HepG2 (cell line): ENCODE data around the gene P2RY6. TPM values are rescaled to one million over a fixed set of nuclear protein-coding genes. Genes with fewer than 3 reads are reported as not detected.

Experiments
- ATAC-seq: fragments of 200-7000 bp; cut with Tn5 transposase; 3 replicates; pipeline ENCODE4 v1.9.1; 2020; ENCODE audit warnings: mild to moderate bottlenecking, moderate library complexity
- BruUV-seq: library from RNA; stranded (reverse); fragments of 400-500 nt; replicated peaks from 2 replicates; lab custom pipeline; 2021; lab: Mats Ljungman, UMichigan
- CTCF ChIA-PET: fragments of 300-600 bp; formaldehyde crosslinking; extraction: SDS; loops from one replicate; lab custom pipeline; 2021; ENCODE audit warnings: low total read pairs, inconsistent platforms, low intra/inter-chr PET ratio; lab: Yijun Ruan, JAX
- POLR2A ChIA-PET: fragments of 350-600 bp; sonication (Branson Sonifier 250); formaldehyde crosslinking; loops from one replicate; lab custom pipeline; 2020; ENCODE audit warnings: antibody characterized with exemption, inconsistent platforms; lab: Yijun Ruan, JAX
- DNase-seq: peaks from one replicate; pipeline ENCODE4 v3.0.0-alpha.2; 2015; ENCODE audit warnings: low spot score
- FAIRE-seq: peaks from 3 replicates; lab custom pipeline; 2011; peaks lifted over from hg19 to GRCh38; lab: Jason Lieb, UNC
- H2AFZ ChIP-seq: one replicate; pipeline ENCODE4 v1.6.1; 2011; ENCODE audit warnings: low read length, inconsistent platforms
- H3K27ac ChIP-seq: fragments of 300-600 bp; 3 replicates; pipeline ENCODE4 v1.8.0; 2011; ENCODE audit warnings: mixed run types, mild to moderate bottlenecking, mixed read lengths, low read length, inconsistent platforms; ENCODE audit not compliant: insufficient read depth; ENCODE audit errors: extremely low read length
- H3K27me3 ChIP-seq, 2 experiments: fragments of 200-600 bp in 1 of 2; 2 replicates in 1 of 2; 3 replicates in 1 of 2; pipeline versions ENCODE4 v1.6.0 to v1.8.0; 2011; ENCODE audit warnings: low read length in 2 of 2, mild to moderate bottlenecking in 2 of 2, moderate library complexity in 2 of 2, inconsistent platforms in 1 of 2; ENCODE audit not compliant: insufficient read depth in 2 of 2, control insufficient read depth in 1 of 2
- H3K36me3 ChIP-seq, 2 experiments: fragments of 200-600 bp in 1 of 2; replicated peaks in 1 of 2; 2 replicates in 1 of 2; 3 replicates in 1 of 2; pipeline versions ENCODE4 v1.5.1 to v1.8.0; 2011; ENCODE audit warnings: low read length in 2 of 2, inconsistent platforms in 1 of 2; ENCODE audit not compliant: insufficient read depth in 2 of 2, control insufficient read depth in 1 of 2
- H3K4me1 ChIP-seq: 2 replicates; pipeline ENCODE4 v1.5.1; 2012; ENCODE audit warnings: low read length, inconsistent platforms; ENCODE audit not compliant: insufficient read depth
- H3K4me2 ChIP-seq: 2 replicates; pipeline ENCODE4 v1.6.0; 2011; ENCODE audit warnings: low read depth, low read length, inconsistent platforms
- H3K4me3 ChIP-seq, 3 experiments: fragments of 200-600 bp in 1 of 3; sonication (generic), shearing (Covaris generic) in 1 of 3; replicated peaks in 1 of 3; 2 replicates each; pipeline ENCODE4 v1.5.1; 2011 to 2016; ENCODE audit warnings: low read length in 3 of 3, inconsistent platforms in 2 of 3, low read depth in 2 of 3, mild to moderate bottlenecking in 2 of 3, control low read depth in 1 of 3, mixed read lengths in 1 of 3; ENCODE audit not compliant: insufficient read depth in 1 of 3
- H3K79me2 ChIP-seq: one replicate; pipeline ENCODE4 v1.6.1; 2011; ENCODE audit warnings: low read length, inconsistent platforms; ENCODE audit not compliant: insufficient read depth
- H3K9ac ChIP-seq: 2 replicates; pipeline ENCODE4 v1.6.0; 2011; ENCODE audit warnings: mild to moderate bottlenecking, low read depth, low read length, inconsistent platforms; ENCODE audit not compliant: insufficient read depth
- H3K9me3 ChIP-seq: 2 replicates; pipeline ENCODE4 v1.5.1; 2012; ENCODE audit warnings: mild to moderate bottlenecking, low read length
- H4K20me1 ChIP-seq: 2 replicates; pipeline ENCODE4 v1.6.0; 2011; ENCODE audit warnings: inconsistent platforms, mild to moderate bottlenecking, low read length, moderate library complexity; ENCODE audit not compliant: insufficient read depth
- DNMT1 ChIP-seq: sonication (generic); formaldehyde crosslinking; IDR thresholded peaks from 2 replicates; pipeline ENCODE4 v1.5.1; 2020; ENCODE audit warnings: mild to moderate bottlenecking, missing genetic modification reagents
- FOXP4 ChIP-seq: sonication (generic); formaldehyde crosslinking; IDR thresholded peaks from 2 replicates; pipeline ENCODE4 v1.4.0; 2020; ENCODE audit warnings: missing genetic modification reagents
- GMEB1 ChIP-seq: sonication (generic); formaldehyde crosslinking; IDR thresholded peaks from 2 replicates; pipeline ENCODE4 v1.5.1; 2020; ENCODE audit warnings: missing genetic modification reagents, mild to moderate bottlenecking, borderline replicate concordance
- GPN1 ChIP-seq: sonication (generic); formaldehyde crosslinking; IDR thresholded peaks from 2 replicates; pipeline ENCODE4 v1.5.1; 2020; ENCODE audit warnings: missing genetic modification reagents, borderline replicate concordance
- HMG20A ChIP-seq: IDR thresholded peaks from 2 replicates; pipeline ENCODE4 v1.6.1; 2016; ENCODE audit warnings: borderline replicate concordance
- MTA1 ChIP-seq: sonication (generic); formaldehyde crosslinking; IDR thresholded peaks from 2 replicates; pipeline ENCODE4 v1.4.0; 2020; ENCODE audit warnings: missing genetic modification reagents, mild to moderate bottlenecking, borderline replicate concordance
- NR2F6 ChIP-seq, 2 experiments: IDR thresholded peaks; 2 replicates each; pipeline ENCODE4 v1.6.1; 2016; ENCODE audit warnings: antibody characterized with exemption in 1 of 2, mild to moderate bottlenecking in 1 of 2
- ZBTB38 ChIP-seq: sonication (generic); formaldehyde crosslinking; IDR thresholded peaks from 2 replicates; pipeline ENCODE4 v1.5.1; 2020; ENCODE audit warnings: mild to moderate bottlenecking, missing genetic modification reagents
- ZFY ChIP-seq: sonication (generic); formaldehyde crosslinking; IDR thresholded peaks from 2 replicates; pipeline ENCODE4 v1.4.0; 2020; ENCODE audit warnings: missing genetic modification reagents
- ZNF17 ChIP-seq: sonication (generic); formaldehyde crosslinking; IDR thresholded peaks from 2 replicates; pipeline ENCODE4 v1.5.0; 2020; ENCODE audit warnings: mild to moderate bottlenecking, missing genetic modification reagents
- ZNF75D ChIP-seq: sonication (generic); formaldehyde crosslinking; IDR thresholded peaks from 2 replicates; pipeline ENCODE4 v1.8.1; 2023; ENCODE audit warnings: missing genetic modification reagents, mild to moderate bottlenecking, borderline replicate concordance
- WGBS: methylation state at CpG from one replicate; pipeline ENCODE4 v1.1.6; 2017; ENCODE audit warnings: low lambda C conversion rate; 5-methylcytosine and 5-hydroxymethylcytosine counted together
- in situ Hi-C: cut with HindIII; loops from 2 replicates; pipeline ENCODE4 v1.10.0; 2017; ENCODE audit warnings: low pct_unique_long_range_greater_than_20kb; ENCODE audit not compliant: extremely low pct_ligation_motif_present
- intact Hi-C: fragments of 100-400 bp; cut with micrococcal nuclease; formaldehyde crosslinking; loops from one replicate; pipeline ENCODE4 v1.10.0; 2022; ENCODE audit not compliant: unreplicated experiment
- polyA plus RNA-seq, 8 experiments: library from polyadenylated mRNA; depleted of rRNA in 3 of 8; stranded (reverse) in 7 of 8; unstranded in 1 of 8; fragments of >200 nt; fragmentation: Illumina TruSeq in 4 of 8; extraction: Trizol in 4 of 8; gene quantifications; 2 replicates each; pipeline versions ENCODE4 v1.2.1 to v1.2.3, GENCODE V29; 2011 to 2016; ENCODE audit warnings: low read depth in 4 of 8, missing spikeins in 1 of 8, mixed read lengths in 1 of 8; ENCODE audit not compliant: insufficient read depth in 1 of 8
- total RNA-seq, 5 experiments: library from RNA; depleted of rRNA; stranded (reverse); fragments of >200 nt; fragmentation: Illumina TruSeq; extraction: Trizol; gene quantifications; 2 replicates each; pipeline ENCODE4 v1.2.3, GENCODE V29; 2016; ENCODE audit warnings: low read depth in 1 of 5
- TF ChIP-seq, protein P1 (sequence below): sonication (generic); formaldehyde crosslinking; IDR thresholded peaks from 2 replicates; pipeline ENCODE4 v1.8.0; 2022; ENCODE audit warnings: missing genetic modification reagents, low read depth, mild to moderate bottlenecking, borderline replicate concordance
- TF ChIP-seq, protein P2 (sequence below): sonication (generic); formaldehyde crosslinking; IDR thresholded peaks from 2 replicates; pipeline ENCODE4 v1.9.0; 2022; ENCODE audit warnings: missing genetic modification reagents, mild to moderate bottlenecking, borderline replicate concordance
- TF ChIP-seq, protein P3 (sequence below): sonication (generic); formaldehyde crosslinking; IDR thresholded peaks from 2 replicates; pipeline ENCODE4 v1.5.0; 2020; ENCODE audit warnings: mild to moderate bottlenecking, missing genetic modification reagents, moderate library complexity

The P2RY6 gene
- total and polyA plus RNA-seq, 2 of the 13 experiments (the other 11 are each of a cell fraction or from before 2014, with no cell fraction given) = 0.09 to 0.29 TPM

GRCh38 chr11:73323464-73323863, 51.3 kb downstream of the P2RY6 start:
- intact Hi-C loops (loop anchor here (1.0 kb wide), 1 partner anchor 9 kb away; no protein-coding TSS in a partner anchor), in situ Hi-C loops (no loop called here)
- H3K9ac ChIP-seq = no peak overlapping the region
- FAIRE-seq = no peak
- H3K4me1 ChIP-seq = peaks cover 83% of the 10 kb centered on the region
- peak; percentile 66 for ATAC-seq
- WGBS = 46% methylated on average over 3 of the region's 14 CpGs
- peak overlapping the region; percentile 52 for H3K27ac ChIP-seq
- no peaks in the 10 kb centered on the region for H3K9me3 ChIP-seq
- no peaks in the 10 kb centered on the region for H3K27me3 ChIP-seq
- peak overlapping the region; percentile 12 for H3K4me2 ChIP-seq
- CTCF ChIA-PET = interaction anchor here (0.9 kb wide), 1 partner anchor 16 kb away, joined by 3 read pairs; no protein-coding TSS in a partner anchor
- H2AFZ ChIP-seq = no peak overlapping the region
- peak overlapping the region in 1 of 3 experiments; percentile 12; a peak in 1 of 6 replicates for H3K4me3 ChIP-seq
- POLR2A ChIA-PET = interaction anchor here (1.1 to 10.1 kb wide), 5 partner anchors 8 to 25 kb away, joined by 3 to 205 read pairs (median 10); partner anchors contain the start of gene ARHGEF17
- H4K20me1 ChIP-seq = no peaks in the 10 kb centered on the region; the same call in 1 of the 2 replicates
- BruUV-seq = no TSS peak
- peak; percentile 41 for DNase-seq
- peaks cover 5 to 21% of the 10 kb centered on the region in 2 experiments; a peak in 4 of 5 replicates for H3K36me3 ChIP-seq
- H3K79me2 ChIP-seq = peaks cover 30% of the 10 kb centered on the region
- TF ChIP-seq HMG20A (CRISPR knock-in tag) (no peak), DNMT1 (no peak), ZNF17 (no peak), NR2F6 (IDR thresholded peaks at IDR 0.05) (no peak), NR2F6 (CRISPR knock-in tag; IDR thresholded peaks at IDR 0.05) (0 out of 2 replicates have a peak, but pooled peaks have one; percentile 8), FOXP4 (CRISPR knock-in tag) (peak; percentile 39; the same call in 1 of the 2 replicates), GMEB1 (CRISPR knock-in tag) (no peak), ZFY (0 out of 2 replicates have a peak, but pooled peaks have one; percentile 33), ZNF75D (CRISPR knock-in tag) (no peak), GPN1 (CRISPR knock-in tag) (no peak), ZBTB38 (CRISPR knock-in tag) (peak; percentile 77), MTA1 (CRISPR knock-in tag) (0 out of 2 replicates have a peak, but pooled peaks have one; percentile 37)
- TF ChIP-seq, protein P1, sequence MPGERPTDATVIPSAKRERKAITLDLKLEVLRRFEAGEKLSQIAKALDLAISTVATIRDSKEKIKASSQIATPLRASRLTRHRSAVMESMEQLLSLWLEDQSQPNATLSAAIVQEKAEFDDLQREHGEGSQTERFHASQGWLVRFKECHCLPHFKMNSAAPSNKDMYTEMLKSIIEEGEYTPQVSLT = no peak
- TF ChIP-seq, protein P2, sequence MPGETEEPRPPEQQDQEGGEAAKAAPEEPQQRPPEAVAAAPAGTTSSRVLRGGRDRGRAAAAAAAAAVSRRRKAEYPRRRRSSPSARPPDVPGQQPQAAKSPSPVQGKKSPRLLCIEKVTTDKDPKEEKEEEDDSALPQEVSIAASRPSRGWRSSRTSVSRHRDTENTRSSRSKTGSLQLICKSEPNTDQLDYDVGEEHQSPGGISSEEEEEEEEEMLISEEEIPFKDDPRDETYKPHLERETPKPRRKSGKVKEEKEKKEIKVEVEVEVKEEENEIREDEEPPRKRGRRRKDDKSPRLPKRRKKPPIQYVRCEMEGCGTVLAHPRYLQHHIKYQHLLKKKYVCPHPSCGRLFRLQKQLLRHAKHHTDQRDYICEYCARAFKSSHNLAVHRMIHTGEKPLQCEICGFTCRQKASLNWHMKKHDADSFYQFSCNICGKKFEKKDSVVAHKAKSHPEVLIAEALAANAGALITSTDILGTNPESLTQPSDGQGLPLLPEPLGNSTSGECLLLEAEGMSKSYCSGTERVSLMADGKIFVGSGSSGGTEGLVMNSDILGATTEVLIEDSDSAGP (CRISPR knock-in tag) = peak; percentile 22; the same call in 1 of the 2 replicates
- TF ChIP-seq, protein P3, sequence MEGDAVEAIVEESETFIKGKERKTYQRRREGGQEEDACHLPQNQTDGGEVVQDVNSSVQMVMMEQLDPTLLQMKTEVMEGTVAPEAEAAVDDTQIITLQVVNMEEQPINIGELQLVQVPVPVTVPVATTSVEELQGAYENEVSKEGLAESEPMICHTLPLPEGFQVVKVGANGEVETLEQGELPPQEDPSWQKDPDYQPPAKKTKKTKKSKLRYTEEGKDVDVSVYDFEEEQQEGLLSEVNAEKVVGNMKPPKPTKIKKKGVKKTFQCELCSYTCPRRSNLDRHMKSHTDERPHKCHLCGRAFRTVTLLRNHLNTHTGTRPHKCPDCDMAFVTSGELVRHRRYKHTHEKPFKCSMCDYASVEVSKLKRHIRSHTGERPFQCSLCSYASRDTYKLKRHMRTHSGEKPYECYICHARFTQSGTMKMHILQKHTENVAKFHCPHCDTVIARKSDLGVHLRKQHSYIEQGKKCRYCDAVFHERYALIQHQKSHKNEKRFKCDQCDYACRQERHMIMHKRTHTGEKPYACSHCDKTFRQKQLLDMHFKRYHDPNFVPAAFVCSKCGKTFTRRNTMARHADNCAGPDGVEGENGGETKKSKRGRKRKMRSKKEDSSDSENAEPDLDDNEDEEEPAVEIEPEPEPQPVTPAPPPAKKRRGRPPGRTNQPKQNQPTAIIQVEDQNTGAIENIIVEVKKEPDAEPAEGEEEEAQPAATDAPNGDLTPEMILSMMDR (CRISPR knock-in tag) = peak; percentile 22; the same call in 1 of the 2 replicates
